GM18511 (cell line): ENCODE data around the gene RAP1GAP2.
"Not testable (repeated sequence)": the region's sequence is repeated elsewhere in the genome, so short reads cannot be mapped to it uniquely, and the experiment has no call there.

Experiments used
- ATAC-seq: cut with Tn5 transposase; IDR thresholded peaks from one replicate; pipeline ENCODE4 v1.9.1; 2021; ENCODE audit warnings: mild to moderate bottlenecking, moderate library complexity; ENCODE audit not compliant: unreplicated experiment

Gene RAP1GAP2

GRCh38 chr17:3012926-3013581 lies 216.8 kb downstream of the RAP1GAP2 start:
- ATAC-seq: no peak

GRCh38 chr17:3015890-3016289 lies 219.7 kb downstream of the RAP1GAP2 start:
- no peak for ATAC-seq

DNA sequence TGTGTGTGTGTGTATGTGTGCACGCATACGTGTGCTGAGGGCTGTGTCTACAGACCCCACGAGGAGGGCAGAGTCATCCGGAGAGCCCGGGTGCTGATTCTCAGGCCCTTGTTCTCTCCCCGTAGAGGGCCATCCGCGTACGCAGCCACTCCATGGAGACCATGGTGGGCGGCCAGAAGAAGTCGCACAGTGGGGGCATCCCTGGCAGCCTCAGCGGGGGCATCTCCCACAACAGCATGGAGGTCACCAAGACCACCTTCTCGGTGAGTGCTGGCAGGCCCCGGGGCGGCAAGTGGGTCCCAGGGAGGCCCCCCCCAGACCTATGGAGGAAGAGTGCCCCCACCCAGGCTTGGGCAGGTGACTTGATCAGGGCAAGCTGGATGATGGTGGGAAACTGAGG lies 221.7 kb downstream of the RAP1GAP2 start:
- no peak for ATAC-seq

- ATAC-seq: no peak
Measured at GRCh38 chr17:3019761-3020160, 223.5 kb downstream of the RAP1GAP2 start.

DNA sequence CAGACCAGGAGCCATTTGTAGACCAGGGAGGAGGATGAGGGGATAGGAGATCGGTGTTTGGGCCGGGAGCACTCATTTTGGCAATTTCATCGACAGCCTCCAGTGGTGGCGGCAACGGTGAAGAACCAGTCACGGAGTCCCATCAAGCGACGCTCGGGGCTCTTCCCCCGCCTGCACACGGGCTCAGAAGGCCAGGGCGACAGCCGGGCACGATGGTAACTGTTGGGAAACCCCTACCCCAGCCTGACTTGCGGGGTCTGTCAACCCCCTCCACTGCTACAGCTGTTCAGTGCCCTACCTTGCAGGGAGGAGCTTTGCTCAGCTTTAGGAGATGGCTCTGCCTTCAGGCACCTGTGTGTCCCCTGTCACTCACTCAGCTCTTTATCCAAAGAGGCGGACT lies 224.1 kb downstream of the RAP1GAP2 start:
- no peak for ATAC-seq

DNA sequence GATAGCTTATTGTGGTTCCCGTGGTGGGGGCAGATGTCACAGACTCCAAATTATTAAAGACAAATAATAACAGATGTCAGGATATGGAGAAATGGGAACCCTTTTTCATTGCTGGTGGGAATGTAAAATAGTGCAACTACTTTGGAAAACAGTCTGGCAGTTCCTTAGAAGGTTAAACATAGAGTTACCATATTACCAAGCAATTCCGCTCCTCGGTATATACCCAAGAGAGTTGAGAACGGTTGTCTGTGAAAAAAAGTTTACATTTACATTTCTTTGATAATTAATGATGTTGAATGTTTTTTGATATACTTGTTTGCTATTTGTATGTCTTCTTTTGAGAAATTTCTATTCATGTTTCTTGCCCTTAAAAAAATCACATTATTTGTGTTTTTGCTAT lies 226.0 kb downstream of the RAP1GAP2 start:
- no peak for ATAC-seq

- ATAC-seq: no peak
Measured at GRCh38 chr17:3024346-3024745, 228.1 kb downstream of the RAP1GAP2 start.

DNA sequence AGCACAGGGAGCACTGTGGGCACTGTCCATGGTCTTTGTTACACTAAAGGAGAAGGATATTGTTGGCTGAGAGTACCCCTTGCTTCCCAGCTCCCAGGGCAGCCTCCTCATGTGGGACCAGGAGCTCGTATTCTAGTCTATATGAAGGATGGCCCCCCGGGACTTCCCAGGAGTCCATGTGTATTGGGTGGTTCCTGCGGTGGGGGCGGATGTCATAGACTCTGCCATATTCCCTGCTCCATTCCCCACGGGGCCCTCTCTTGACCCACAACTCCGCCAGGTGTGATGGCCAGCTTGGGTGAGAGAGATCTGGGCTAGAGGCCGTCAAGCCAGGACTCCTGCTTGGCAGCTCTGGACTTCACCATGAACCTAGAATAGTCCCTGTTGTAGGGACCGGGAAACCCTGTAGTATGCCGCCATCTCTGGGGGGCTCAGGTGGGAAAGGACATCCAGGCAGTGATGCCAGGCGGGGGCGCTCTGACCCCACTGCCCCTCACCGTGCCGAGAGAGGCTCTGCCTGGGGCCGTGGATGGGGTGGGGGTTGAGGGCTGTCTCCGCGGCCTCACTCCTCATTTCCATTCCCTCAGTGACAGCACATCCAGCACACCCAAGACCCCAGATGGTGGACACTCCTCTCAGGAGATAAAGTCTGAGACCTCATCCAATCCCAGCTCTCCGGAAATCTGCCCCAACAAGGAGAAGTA lies 229.3 kb downstream of the RAP1GAP2 start:
- no peak for ATAC-seq

- no peak for ATAC-seq
Measured at GRCh38 chr17:3026125-3026855, 230.1 kb downstream of the RAP1GAP2 start.

- ATAC-seq: no peak
Measured at GRCh38 chr17:3026856-3027751, 230.9 kb downstream of the RAP1GAP2 start.

- ATAC-seq: no peak
Measured at GRCh38 chr17:3027786-3028532, 231.7 kb downstream of the RAP1GAP2 start.

DNA sequence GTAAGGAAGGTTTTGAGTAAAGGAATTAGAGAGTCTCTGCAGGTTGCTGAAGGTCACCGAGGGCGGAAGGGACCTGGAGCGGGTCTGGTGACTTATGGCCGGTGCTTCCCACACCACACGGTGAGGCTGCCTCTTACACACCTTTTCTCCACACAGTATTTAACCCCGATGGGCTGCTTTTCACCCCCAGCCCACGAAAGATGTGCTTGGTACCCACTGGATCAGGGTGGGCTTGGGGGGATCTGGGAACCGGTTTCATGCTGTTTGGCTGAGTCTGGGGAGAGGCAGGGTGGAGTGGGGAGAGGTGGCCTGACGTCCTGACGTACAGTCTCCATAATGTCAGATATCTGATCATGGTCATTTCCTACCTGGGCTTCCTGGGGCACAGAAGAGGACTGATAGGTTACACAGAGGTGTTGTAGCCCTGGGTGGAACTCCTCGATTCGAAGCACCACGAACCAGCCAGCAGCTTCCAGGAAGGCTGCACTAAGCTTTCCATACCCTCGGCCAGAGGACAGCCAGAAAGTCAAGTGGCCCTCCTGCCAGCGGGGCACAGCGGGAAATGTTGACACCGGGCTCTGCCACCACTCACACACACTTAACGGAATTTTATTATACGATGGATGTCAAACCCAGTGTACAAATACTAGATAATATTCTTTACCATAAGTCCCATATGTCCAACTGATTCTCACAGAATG lies 233.1 kb downstream of the RAP1GAP2 start:
- ATAC-seq: no peak

- no peak for ATAC-seq
Measured at GRCh38 chr17:3030096-3030495, 233.9 kb downstream of the RAP1GAP2 start.

DNA sequence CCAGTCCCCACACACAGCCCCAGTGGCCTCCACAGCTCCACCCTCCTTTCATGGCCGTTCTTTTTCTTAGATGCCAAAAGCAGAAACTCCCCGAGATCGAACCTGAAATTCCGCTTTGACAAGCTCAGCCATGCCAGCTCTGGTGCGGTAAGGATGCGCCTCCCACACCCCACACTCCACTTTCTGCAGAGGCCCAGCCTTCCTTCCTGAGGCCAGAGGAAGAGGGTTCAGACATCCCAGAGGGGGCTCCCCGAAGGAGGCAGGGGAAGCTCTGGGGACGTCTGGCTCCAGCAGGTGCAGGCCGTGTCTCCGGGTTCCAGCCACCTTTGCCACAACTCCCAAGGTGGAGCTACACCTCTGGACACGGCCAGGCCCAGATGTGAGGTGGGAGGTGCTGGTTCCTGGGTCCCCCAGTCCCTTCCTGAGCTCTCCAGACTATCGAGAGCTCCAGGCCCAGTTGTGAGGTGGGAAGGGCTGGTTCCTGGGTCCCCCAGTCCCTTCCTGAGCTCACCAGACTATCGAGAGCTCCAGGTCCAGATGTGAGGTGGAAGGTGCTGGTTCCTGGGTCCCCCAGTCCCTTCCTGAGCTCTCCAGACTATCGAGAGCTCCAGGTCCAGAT lies 234.7 kb downstream of the RAP1GAP2 start:
- not testable (repeated sequence) for ATAC-seq

- ATAC-seq: no peak
Measured at GRCh38 chr17:3032258-3033247, 236.3 kb downstream of the RAP1GAP2 start.

GRCh38 chr17:3033248-3033640 lies 237.0 kb downstream of the RAP1GAP2 start:
- no peak for ATAC-seq

- ATAC-seq: no peak
Measured at GRCh38 chr17:3033741-3034577, 237.7 kb downstream of the RAP1GAP2 start.
